HG03354 (cell line): ENCODE results near the gene TNFSF13B.
"Not testable (repeated sequence)": the region's sequence is repeated elsewhere in the genome, so short reads cannot be mapped to it uniquely, and the experiment has no call there.

ENCODE experiments used
- ATAC-seq: cut with Tn5 transposase; IDR thresholded peaks from one replicate; pipeline ENCODE4 v1.9.1; 2021; ENCODE audit warnings: mild to moderate bottlenecking; ENCODE audit not compliant: unreplicated experiment, poor library complexity, severe bottlenecking

The TNFSF13B gene

GRCh38 chr13:108269601-108270328 lies at the start of gene TNFSF13B:
Gene TNFSF13B, plus strand, starts transcription at chr13:108269718. Its CDS starts 178 bp downstream, at chr13:108269896.
- ATAC-seq: peak; percentile 74

GRCh38 chr13:108220041-108220440 lies 49.5 kb upstream of the TNFSF13B start:
- no peak for ATAC-seq

GRCh38 chr13:108223687-108224503 lies 45.6 kb upstream of the TNFSF13B start:
- no peak for ATAC-seq

- peak; percentile 70 for ATAC-seq
These were observed 44.1 kb upstream of the TNFSF13B start for GRCh38 chr13:108225440-108225839.

- peak; percentile 43 for ATAC-seq
These were observed 43.3 kb upstream of the TNFSF13B start for GRCh38 chr13:108226184-108226583.

- peak; percentile 46 for ATAC-seq
These were observed 41.8 kb upstream of the TNFSF13B start for GRCh38 chr13:108227651-108228272.

- ATAC-seq: no peak
These were observed 39.1 kb upstream of the TNFSF13B start for GRCh38 chr13:108230377-108230776.

- ATAC-seq: no peak
These were observed 20.4 kb upstream of the TNFSF13B start for GRCh38 chr13:108249150-108249549.

- no peak for ATAC-seq
These were observed 12.3 kb upstream of the TNFSF13B start for GRCh38 chr13:108257248-108257647.

GRCh38 chr13:108263621-108264355 lies 5.7 kb upstream of the TNFSF13B start:
- ATAC-seq: no peak

- peak; percentile 13 for ATAC-seq
These were observed 3.1 kb upstream of the TNFSF13B start for GRCh38 chr13:108266321-108266990.

- ATAC-seq: no peak
These were observed 2.2 kb upstream of the TNFSF13B start for GRCh38 chr13:108267347-108267746.

GRCh38 chr13:108267855-108268254 lies 1.7 kb upstream of the TNFSF13B start:
- ATAC-seq: not testable (repeated sequence)

- no peak for ATAC-seq
These were observed 929 bp upstream of the TNFSF13B start for GRCh38 chr13:108268466-108269112.

GRCh38 chr13:108270442-108270841 lies 924 bp downstream of the TNFSF13B start:
- ATAC-seq: peak; percentile 12

GRCh38 chr13:108272333-108272732 lies 2.8 kb downstream of the TNFSF13B start:
- no peak for ATAC-seq

- no peak for ATAC-seq
These were observed 4.1 kb downstream of the TNFSF13B start for GRCh38 chr13:108273429-108274118.

- ATAC-seq: no peak
These were observed 5.2 kb downstream of the TNFSF13B start for GRCh38 chr13:108274718-108275117.
